PC-9 (cell line): ENCODE results near the gene LUC7L3.

Experiments
- CTCF ChIP-seq: fragments of 200-600 bp; sonication (generic); conservative IDR thresholded peaks from 2 replicates; pipeline ENCODE4 v1.6.1; 2017; ENCODE audit warnings: mixed run types, antibody characterized with exemption, mild to moderate bottlenecking, moderate library complexity
- EZH2 ChIP-seq: fragments of 200-600 bp; sonication (generic); IDR thresholded peaks from 2 replicates; pipeline ENCODE4 v1.8.0; 2017; ENCODE audit warnings: antibody characterized with exemption, low read depth

GRCh38 chr17:50765454-50766221 lies 46.2 kb downstream of the LUC7L3 start:
- no peak for TF ChIP-seq CTCF
- TF ChIP-seq EZH2, result no peak
